Tongue (tissue), 2 donors: ENCODE measurements around the gene HES3. TPM values are rescaled to one million over a fixed set of nuclear protein-coding genes. Genes with fewer than 3 reads are reported as not detected.
A peak's percentile ranks its signal among the peaks of the same experiment; 100 is the strongest.

Source experiments
- DNase-seq: peaks from one replicate; pipeline ENCODE4 v3.0.0-alpha.2; 2015
- total RNA-seq: library from RNA; depleted of rRNA; stranded (reverse); fragments of >200 nt; gene quantifications from one replicate; pipeline ENCODE4 v1.2.3, GENCODE V29; 2014

HES3 gene, protein sequence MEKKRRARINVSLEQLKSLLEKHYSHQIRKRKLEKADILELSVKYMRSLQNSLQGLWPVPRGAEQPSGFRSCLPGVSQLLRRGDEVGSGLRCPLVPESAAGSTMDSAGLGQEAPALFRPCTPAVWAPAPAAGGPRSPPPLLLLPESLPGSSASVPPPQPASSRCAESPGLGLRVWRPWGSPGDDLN
- total RNA-seq: not detected

DNA sequence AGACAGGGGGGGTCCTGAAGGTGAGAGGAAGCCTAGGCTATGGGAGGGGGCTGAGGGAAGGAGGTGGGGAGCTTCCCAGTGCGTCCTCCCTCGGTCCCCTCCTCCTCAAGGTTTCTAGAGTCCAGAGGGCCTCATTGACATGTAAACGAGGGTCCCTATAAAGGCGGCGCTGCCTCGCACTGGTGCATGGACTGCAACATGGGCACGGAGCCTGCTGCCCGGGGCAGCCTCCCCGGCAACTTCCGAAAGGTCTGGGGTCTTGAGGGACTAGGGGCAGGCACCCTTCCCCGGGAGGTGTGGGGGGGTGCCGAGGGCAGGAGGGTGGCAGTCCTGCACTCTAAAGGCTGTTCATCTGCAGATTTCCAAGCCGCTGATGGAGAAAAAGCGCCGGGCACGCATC, at the start of gene HES3:
HES3 (plus strand) TSS at position 187 of the 400 bp plus-strand sequence; CDS start at position 374, 187 bp downstream.
- no peak for DNase-seq

DNA sequence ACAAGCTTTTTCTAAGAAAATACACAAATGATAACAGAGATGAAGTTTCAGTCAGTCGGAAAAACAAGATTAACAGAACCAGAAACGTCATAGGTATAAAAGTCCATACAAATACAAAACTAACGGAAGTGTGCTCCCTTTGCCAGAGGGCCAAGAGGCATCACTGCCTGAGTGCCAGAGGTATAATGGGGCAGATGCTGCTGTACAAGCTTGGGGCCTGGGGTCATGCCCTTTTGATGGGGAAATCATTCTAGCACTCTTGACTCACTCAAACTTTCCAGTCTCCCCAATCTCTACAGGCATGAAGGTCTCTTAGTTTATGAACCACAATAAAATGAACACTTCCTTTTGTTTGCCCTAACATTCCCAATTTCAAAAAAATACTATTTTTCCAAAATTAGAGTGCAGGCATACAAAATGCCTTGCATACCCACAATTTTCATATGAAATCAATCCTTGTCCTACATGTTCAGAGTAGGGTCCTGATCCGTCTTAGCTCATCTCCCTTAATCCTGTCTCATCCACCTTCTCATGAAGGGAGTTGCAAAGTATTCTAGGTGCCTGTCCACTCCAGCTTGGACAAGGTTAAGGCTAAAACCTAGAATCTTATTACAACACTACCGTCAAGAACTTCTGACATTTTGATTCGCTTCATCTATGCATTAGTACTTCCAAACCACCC, 46.1 kb upstream of the HES3 start:
- no peak for DNase-seq

DNA sequence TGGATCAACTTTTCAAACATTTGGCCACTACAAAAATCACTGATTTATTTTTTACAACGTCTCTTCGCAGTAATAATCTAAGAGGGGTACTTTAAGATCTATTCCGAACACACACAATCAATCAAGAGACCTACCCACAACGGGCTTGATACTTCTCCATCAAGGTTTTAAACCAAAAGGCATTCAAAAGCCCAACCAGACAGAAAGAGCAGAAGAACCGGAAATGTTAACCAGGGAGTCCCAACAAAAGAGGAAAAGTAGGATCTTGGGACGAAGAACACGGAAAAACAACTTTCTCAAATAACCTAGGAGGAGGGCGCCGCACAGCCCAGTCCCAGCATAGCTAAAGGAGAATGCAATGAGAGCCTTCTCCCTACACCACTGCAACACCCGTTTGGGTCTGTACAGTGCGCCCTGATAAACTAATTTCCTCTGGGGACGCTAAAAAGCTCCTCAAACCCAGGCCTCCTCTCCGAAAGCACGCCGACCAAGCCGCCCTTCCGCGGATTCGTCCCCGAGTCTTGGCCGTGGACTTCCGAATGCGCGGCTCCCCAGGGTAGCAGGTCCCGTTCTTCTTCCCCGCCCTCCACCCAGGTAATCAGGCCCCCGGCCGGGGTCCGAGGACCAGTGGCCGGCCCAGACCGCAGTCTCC, 45.2 kb upstream of the HES3 start:
- no peak for DNase-seq

DNA sequence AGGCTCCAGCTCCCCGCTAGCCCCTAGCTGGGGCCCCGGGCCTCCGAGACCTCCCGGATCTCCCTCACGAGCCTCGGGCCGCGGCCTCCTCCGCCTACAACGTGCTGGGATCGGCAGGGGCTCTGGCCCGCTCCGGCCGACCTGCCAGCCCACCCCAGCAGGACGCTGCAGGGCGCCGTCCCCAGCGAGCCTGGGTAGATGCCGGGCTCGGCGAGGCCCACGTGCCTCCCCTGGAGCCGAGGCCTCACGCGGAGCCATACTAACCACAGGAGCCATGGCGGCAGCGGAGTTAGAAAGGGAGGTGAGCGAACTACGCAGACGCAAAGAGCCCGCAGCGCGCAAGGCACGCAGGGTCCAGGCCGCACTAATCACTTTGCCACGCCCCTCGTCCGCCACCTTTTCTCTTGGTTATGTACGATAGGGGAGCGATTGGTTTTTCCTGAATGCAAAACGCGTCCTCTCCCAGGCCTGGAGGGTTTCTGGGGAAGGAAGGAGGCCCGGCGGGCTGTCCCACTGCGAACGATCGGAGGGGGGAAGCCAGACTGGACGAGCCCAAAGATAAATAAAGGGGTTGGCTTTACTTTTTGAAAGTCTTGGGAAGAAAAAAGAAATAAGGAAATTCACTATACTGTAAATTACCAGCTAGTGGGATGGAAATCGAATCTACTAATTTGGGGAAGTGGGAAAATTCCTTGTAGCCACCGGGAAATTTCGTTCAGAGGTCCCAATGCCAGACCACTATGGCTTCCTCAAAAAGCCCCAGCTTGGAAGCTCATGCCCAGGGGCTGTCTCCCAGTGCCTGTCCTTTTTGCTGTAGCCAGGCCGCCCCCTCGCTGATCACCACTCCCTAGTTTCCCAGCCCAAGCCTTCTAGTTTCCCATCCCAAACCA, 44.4 kb upstream of the HES3 start, which contains the start of gene RPL22:
RPL22 (minus strand) TSS at position 298 of the 890 bp plus-strand sequence; CDS start at position 276, 22 bp downstream.
- DNase-seq: peak; percentile 100

DNA sequence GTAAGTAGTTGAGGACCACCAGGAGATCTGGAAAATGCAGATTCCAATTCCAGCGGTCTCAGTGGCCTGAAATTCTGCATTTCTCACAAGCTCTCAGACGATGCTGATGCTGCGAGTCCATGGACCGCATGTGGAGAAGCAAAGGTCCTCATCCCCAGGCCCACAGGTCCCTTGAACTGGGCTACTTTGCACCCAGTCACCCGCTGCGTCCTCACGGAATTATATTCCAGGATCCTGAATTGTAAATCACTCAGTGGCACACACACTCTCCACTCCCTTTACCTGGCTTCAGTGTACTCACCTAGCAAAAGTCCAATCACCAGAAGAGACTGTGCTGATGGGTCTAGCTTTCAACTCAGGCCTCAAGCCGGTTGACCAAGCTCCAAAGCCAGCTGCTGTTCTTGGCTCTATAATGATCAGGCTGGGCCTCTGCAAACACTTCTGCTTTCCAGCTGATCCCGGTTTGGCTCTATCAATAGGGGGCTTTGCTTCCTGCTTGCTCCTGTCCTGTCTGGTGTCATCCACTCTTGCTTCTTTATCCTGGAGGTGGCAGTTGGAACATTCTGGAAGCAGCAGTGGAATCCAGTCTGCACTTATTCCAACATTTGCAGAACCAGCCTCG, 43.7 kb upstream of the HES3 start:
- DNase-seq: no peak

DNA sequence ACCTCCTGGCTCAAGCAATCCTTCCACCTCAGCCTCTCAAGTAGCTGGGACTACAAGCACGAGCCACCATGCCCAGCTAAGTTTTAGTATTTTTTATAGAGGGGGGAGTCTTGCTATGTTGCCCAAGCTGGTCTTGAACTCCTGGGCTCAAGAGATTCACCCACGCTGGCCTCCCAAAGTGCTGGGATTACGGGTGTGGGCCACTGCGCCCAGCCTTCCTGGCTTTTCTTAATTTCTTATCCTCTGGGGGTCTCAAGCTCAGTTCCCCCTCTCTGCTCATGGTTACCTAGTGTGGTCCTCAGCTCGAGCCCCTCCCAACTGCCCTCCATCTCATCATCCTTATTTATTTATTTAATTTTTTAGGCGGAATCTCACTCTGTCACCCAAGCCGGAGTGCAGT, 41.7 kb upstream of the HES3 start:
- DNase-seq: no peak

DNA sequence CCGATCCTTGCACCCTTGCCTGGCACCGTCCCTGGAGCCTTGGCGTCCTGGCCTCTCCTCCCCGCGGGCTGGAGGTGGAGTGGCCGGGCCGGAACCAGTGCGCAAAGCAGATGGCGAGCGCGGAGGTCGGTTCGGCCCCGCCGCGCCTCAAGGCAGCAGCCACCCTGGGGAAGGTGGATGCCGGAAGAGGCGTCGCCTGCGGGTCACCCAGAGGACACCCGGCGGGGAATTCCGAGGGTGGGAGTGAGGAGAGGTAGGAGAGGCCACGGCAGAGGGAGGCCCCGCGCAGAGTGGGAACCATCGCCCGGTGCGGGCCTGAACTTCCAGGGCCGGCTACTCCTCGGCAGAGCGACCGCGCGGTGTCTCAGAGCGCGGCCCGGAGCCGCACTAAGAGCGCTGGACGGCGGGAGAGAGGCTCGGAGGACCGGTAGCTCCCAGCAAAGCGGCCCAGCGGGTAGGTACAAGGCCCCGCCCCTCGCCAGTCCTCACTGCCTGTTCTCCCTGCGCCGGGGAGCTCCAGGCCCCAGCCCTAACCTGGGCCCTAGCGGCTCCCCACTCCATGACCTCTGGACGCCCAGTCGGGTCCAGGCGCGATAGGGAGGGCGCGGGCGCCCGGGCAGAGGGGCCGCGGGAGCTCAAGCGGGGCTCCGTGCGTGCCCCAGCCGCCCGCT, 38.0 kb upstream of the HES3 start, which contains the start of gene RNF207:
RNF207 (plus strand) TSS at position 271 of the 671 bp plus-strand sequence. CDS start 417 bp downstream, outside the sequence.
- DNase-seq: peak; percentile 78

DNA sequence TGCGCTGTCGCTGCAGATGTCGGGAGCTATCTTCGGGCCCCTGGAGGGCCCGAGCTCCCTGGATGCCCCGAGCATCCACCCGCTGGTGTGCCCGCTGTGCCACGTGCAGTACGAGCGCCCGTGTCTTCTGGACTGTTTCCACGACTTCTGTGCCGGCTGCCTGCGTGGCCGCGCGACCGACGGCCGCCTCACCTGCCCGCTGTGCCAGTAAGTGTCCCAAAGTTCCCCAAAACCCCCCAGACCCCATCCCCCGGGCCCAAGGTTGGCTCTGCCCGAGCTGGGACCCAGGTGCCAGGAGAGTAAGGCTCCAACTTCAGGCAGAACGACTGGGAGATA, 37.5 kb upstream of the HES3 start:
- no peak for DNase-seq

DNA sequence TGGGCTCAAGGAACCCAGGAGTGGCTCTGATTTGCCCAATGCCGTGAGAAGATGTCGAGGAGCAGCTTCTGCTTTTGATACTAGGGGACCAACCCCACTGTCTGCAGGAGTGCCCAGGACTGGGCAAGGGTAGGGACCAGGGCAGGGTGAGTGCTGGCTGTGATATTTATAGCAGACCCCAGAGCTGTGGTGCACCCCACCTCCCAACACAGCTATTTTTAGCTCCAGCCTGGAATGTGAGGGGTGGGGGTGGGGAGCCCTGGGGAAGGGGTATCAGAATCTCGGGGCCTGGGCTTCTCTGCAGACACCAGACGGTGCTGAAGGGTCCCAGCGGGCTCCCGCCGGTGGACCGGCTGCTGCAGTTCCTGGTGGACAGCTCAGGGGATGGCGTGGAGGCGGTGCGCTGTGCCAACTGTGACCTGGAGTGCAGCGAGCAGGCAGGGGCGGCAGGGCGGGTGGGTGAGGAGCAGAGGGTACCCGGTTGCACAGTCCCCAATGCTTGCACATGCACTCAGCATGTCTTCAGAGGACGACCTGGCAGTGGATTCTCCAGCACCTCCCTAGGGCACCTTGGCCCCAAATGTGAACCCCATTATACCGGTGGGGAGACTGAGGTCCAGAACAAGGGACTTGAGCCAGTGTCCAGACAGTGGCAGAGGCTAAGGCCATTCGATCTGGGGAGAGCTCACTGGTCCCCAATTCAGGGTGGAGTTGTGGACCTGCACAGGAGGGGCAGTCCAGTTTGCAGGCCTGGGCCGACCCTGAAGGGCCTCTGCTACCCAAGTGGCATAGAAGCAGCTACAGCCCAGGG, 36.7 kb upstream of the HES3 start:
- no peak for DNase-seq

DNA sequence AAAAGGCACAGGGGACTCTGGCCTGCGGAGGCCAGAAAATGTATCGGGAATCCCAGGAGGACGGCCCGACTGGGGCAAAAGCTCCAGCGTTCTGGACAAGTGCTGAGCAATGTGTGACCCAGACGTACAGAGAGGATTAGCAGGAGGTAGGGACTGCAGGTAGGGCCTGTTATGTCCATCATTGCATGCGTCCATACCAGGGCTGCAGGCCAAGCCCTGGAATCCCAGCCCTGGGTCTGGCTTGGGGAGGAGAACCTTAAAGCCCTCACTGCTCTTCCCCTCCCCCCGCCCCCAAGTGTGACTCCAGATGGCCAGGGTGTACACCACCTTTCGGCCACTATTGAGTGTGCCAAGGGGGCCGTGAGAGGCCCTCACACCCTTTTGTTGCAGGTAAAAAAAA, 36.1 kb upstream of the HES3 start:
- DNase-seq: no peak

DNA sequence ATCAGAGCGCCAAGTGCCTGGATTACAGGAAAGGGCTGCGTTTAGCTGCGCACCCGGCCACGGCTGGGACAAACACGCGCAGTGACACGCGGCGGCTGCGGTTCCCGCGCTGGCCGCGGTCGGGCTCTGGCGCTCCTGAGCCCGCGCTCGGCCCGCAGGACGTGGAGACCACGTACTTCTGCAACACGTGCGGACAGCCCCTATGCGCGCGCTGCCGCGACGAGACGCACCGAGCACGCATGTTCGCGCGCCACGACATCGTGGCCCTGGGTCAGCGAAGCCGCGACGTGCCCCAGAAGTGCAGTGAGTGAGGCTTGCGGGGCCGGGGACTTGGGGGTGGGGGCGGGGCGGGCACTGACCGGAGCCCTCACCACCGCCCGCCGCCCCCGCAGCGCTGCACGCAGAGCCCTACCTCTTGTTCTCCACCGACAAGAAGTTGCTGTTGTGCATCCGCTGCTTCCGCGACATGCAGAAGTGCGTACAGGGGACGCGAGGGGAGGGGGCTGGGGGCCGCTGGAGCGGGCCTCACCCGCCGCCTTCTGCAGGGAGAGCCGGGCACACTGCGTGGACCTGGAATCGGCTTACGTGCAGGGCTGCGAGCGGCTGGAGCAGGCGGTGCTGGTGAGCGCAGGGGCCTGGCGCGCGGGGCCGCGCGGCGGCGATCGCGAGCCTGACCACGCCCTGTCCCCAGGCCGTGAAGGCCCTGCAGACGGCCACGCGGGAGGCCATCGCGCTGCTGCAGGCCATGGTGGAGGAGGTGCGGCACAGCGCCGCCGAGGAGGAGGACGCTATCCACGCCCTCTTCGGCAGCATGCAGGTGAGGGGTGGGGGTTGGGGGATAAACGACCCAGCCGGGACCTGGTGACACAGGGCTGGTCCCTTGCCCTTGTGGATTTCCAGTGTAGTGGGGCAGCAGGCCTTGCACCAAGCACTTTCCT, 35.0 kb upstream of the HES3 start:
- DNase-seq: peak; percentile 63

DNA sequence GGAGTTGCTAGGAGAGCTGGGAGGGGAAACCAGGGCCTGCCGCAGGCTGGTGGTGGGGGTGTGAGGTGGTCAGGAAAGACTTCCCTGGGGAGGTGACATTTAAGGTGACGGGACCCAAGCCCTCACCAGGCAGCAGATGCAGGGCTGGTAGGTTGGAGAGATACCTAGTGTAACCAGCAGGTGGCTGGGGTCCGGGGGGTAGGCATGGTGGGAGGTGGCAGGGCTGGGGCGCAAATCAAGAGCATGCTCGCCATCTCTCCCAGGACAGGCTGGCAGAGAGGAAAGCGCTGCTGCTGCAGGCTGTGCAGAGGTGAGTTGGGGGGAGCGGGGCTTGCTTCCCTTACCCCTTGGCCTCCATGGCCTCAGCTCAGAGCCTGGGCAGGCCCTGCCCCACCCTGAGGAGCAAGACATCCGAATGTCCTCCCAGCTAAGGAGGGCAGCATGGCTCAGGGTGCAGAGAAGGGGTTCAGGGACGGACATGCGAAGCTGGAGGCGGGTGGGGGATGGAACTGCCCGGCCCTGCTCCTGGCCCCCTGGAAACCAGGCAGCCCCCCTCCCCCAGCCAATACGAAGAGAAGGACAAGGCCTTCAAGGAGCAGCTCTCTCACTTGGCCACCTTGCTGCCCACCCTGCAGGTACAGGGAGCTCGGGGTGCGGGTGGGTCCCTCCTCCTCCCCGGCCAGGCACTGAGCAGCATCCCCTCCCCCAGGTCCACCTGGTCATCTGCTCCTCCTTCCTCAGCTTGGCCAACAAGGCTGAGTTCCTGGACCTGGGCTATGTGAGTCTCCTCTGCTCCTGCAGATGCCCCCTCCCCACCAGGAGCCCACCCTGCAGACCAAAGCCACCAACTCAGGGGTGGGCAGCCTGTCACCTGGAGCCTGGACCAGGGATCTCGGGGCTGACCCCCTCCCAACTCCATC, 34.1 kb upstream of the HES3 start:
- no peak for DNase-seq

DNA sequence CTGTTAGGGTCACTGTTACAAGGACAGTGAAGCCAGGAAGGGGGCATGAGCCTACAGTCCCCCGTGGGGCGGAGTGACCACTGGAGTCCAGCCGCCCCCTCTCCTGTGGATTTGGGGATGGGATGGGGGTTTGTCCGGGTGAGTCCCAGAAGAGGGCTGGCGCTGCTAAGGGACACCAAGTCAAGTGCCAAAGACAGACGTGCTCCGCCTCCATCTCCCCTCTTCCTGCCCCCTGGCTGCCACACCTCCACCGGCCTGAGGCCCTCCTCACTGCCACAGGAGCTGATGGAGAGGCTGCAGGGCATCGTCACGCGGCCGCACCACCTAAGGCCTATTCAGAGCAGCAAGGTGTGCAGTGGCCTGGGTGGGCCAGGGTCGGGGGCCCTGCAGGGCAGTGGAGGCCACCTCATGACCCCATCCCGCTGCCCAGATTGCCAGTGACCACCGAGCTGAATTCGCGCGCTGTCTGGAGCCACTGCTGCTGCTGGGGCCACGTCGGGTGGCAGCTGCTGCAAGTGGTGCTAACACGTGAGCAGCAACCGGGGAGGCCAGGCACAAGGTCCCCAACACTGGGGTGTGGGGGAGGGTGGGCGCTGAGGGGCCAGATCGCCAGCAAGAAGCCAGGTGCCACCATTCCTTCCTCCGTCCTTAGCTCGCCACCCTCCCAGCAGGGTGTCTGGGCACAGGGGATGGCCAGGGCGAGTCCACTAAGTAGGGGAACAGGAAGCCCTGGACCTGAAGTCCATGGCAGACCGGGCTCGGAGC, 33.2 kb upstream of the HES3 start:
- no peak for DNase-seq

DNA sequence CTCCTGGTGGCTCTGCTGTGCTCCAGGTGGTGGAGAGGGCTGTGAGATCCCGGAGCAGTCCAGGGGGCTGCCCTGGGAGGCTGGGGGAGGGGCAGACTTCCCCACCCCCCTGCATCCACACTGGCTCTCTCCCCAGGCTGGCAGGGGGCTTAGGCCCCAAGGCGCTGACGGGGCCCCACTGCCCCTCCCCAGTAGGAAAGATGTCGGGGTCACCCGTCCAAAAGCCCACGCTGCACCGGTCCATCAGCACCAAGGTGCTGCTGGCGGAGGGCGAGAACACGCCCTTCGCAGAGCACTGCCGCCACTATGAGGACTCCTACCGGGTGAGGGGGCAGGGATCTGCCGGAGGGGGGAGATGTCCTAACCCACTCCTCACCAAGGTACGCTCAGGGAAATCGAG, 32.2 kb upstream of the HES3 start:
- no peak for DNase-seq

DNA sequence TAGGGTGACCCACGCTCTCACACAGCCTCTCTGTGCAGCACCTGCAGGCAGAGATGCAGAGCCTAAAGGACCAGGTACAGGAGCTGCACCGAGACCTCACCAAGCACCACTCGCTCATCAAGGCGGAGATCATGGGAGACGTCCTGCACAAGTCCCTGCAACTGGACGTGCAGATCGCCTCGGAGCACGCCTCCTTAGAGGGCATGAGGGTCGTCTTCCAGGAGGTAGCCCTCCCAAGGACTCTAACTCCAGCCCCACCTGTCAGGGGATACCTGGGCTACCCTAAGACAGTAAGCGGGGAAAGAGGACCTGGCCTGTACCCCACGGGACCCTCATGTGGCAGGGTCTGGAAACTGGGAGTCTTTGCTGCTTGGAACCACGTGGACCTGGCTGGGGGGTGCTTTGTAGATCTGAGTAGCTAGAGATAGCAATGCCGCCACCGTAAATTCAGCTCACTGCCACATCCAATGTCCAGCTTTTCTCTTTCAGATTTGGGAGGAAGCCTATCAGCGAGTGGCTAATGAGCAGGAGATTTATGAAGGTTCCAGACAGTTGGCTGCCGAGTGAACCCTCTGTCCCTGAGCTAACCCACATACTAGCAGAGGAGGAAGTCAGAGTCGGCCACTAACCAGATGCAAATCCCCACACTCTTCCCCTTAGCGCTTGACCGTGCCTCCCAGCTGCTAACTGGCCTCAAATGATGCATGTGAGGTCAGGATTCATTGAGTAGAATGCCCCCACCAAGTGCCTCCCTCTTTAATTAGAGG, 31.6 kb upstream of the HES3 start:
- no peak for DNase-seq

DNA sequence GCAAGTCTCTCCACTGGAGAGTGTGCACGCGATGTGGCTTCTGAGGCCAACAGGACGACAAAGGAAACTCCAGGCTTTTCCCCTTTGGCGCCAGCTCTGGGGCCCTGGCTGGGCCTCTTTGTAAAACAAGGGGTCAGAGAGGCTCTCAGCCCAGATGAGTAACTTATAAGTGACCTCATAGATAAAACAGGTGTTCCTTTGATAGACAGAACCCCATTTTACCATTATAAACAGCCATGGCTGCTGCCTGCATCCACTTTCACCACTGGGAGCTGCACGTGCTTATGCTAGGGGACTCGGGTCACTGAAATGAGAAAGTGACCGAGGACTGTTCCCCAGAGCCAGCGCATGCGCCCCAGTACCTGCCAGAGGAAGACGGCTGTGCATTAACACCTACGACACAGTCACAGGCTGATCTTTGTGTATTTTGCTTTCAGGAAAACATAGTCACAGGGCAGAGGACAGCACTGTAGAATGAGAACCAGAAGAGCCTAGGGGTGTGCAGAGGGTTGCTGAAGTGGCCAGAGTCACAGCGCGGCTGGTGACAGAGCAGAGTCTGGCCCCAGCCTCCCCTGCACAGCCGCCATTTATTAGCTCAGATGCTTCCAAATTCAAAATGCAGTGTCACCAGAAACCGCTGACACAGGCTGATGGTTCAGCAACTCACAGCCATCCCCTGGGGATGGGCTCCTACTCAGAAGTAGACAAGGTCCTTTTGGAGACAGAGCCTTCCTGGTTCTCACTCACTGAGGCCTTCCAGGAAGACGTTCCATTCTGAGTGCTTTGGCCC, 25.4 kb upstream of the HES3 start:
- no peak for DNase-seq
